B cell (primary cell): ENCODE measurements around the gene MEAK7. TPM values are rescaled to one million over a fixed set of nuclear protein-coding genes. Genes with fewer than 3 reads are reported as not detected.
A peak's percentile ranks its signal among the peaks of the same experiment; 100 is the strongest.

Experiments used
- ATAC-seq: fragments of 200-7000 bp; cut with Tn5 transposase; one replicate; pipeline ENCODE4 v1.10.0; 2021; ENCODE audit warnings: low read depth, mild to moderate bottlenecking, moderate number of reproducible peaks, moderate library complexity
- CTCF ChIA-PET: fragments of 350-600 bp; sonication (Branson Sonifier 250); formaldehyde crosslinking; loops from one replicate; lab custom pipeline; 2021; ENCODE audit warnings: antibody characterized with exemption, inconsistent platforms; lab: Charles Lee
- POLR2A ChIA-PET: fragments of 350-600 bp; sonication (Branson Sonifier 250); formaldehyde crosslinking; loops from one replicate; lab custom pipeline; 2021; ENCODE audit warnings: antibody characterized with exemption; lab: Charles Lee
- DNase-seq: peaks from one replicate; pipeline ENCODE4 v3.0.0; 2013
- H2AFZ ChIP-seq: 2 replicates; pipeline ENCODE4 v1.6.1; 2012; ENCODE audit warnings: mild to moderate bottlenecking, low read depth, low read length; ENCODE audit not compliant: insufficient read depth, poor library complexity, severe bottlenecking
- H3K27ac ChIP-seq, 2 donors: 1 replicate in 1 of 2; 2 replicates in 1 of 2; pipeline ENCODE4 v1.5.1; 2012 to 2013; ENCODE audit warnings: low read length in 2 of 2, mild to moderate bottlenecking in 2 of 2, moderate library complexity in 1 of 2
- H3K27me3 ChIP-seq, 4 experiments: fragments of 200-600 bp in 1 of 4; sonication (generic) in 1 of 4; replicated peaks in 1 of 4; 1 replicate in 2 of 4; 2 replicates in 2 of 4; pipeline versions ENCODE4 v1.6.1 to v1.7.0; 2013 to 2016; ENCODE audit warnings: low read length in 3 of 4, mild to moderate bottlenecking in 2 of 4, mixed read lengths in 1 of 4, moderate library complexity in 1 of 4; ENCODE audit not compliant: insufficient read depth in 4 of 4, control insufficient read depth in 3 of 4; ENCODE audit errors: control extremely low read depth in 1 of 4
- H3K36me3 ChIP-seq, 2 experiments: replicated peaks in 1 of 2; 1 replicate in 1 of 2; 2 replicates in 1 of 2; pipeline versions ENCODE4 v1.6.1 to v1.7.1; 2013; ENCODE audit warnings: low read length in 1 of 2; ENCODE audit not compliant: insufficient read depth in 2 of 2, control insufficient read depth in 1 of 2; ENCODE audit errors: control extremely low read depth in 1 of 2, extremely low read depth in 1 of 2
- H3K4me1 ChIP-seq, 2 donors: fragments of 200-600 bp in 1 of 2; sonication (generic) in 1 of 2; 1 replicate in 1 of 2; 2 replicates in 1 of 2; pipeline versions ENCODE4 v1.5.1 to v1.6.1; 2013 to 2017; ENCODE audit warnings: low read length in 2 of 2; ENCODE audit not compliant: control insufficient read depth in 2 of 2, insufficient read depth in 2 of 2
- H3K4me2 ChIP-seq: replicated peaks from 2 replicates; pipeline ENCODE3; 2012; ENCODE audit warnings: mild to moderate bottlenecking, low read depth, low read length; ENCODE audit not compliant: poor library complexity, severe bottlenecking
- H3K4me3 ChIP-seq, 5 experiments: fragments of 200-600 bp in 1 of 5; sonication (generic) in 1 of 5; 1 replicate in 3 of 5; 2 replicates in 2 of 5; pipeline versions ENCODE4 v1.5.1 to v1.7.0; 2011 to 2016; ENCODE audit warnings: low read length in 4 of 5, mild to moderate bottlenecking in 4 of 5, low read depth in 2 of 5, control low read depth in 1 of 5, moderate library complexity in 1 of 5; ENCODE audit not compliant: insufficient read depth in 1 of 5; ENCODE audit errors: control extremely low read depth in 1 of 5, extremely low read depth in 1 of 5
- H3K79me2 ChIP-seq: fragments of 200-600 bp; sonication (generic); one replicate; pipeline ENCODE4 v1.6.0; 2016; ENCODE audit warnings: low read length; ENCODE audit not compliant: control insufficient read depth, insufficient read depth
- H3K9ac ChIP-seq: fragments of 200-600 bp; sonication (generic); 2 replicates; pipeline ENCODE4 v1.6.1; 2017; ENCODE audit warnings: mild to moderate bottlenecking, low read length, moderate library complexity
- H3K9me3 ChIP-seq, 3 donors: one replicate each; pipeline versions ENCODE4 v1.6.1 to v1.7.1; 2013; ENCODE audit warnings: low read length in 2 of 3; ENCODE audit not compliant: control insufficient read depth in 2 of 3, insufficient read depth in 1 of 3; ENCODE audit errors: control extremely low read depth in 1 of 3
- H4K20me1 ChIP-seq: 2 replicates; pipeline ENCODE4 v1.6.0; 2012; ENCODE audit warnings: mild to moderate bottlenecking, low read length; ENCODE audit not compliant: insufficient read depth, control insufficient read depth, poor library complexity, severe bottlenecking
- H3K27ac Mint-ChIP-seq: one replicate; pipeline ENCODE4 v1.8.0; 2021; ENCODE audit warnings: mixed read lengths
- H3K27me3 Mint-ChIP-seq: one replicate; pipeline ENCODE4 v1.8.0; 2021; ENCODE audit warnings: mixed read lengths
- H3K4me1 Mint-ChIP-seq: one replicate; pipeline ENCODE4 v1.8.0; 2021; ENCODE audit warnings: mixed read lengths
- H3K4me3 Mint-ChIP-seq: one replicate; pipeline ENCODE4 v1.8.0; 2021; ENCODE audit warnings: mixed read lengths
- H3K9me3 Mint-ChIP-seq: one replicate; pipeline ENCODE4 v1.8.0; 2022; ENCODE audit warnings: mixed read lengths; ENCODE audit not compliant: insufficient read depth
- CTCF ChIP-seq: fragments of 200-600 bp; IDR thresholded peaks from one replicate; pipeline ENCODE4 v1.8.0; 2022; ENCODE audit warnings: antibody characterized with exemption, mild to moderate bottlenecking
- EZH2 ChIP-seq: IDR thresholded peaks from 2 replicates; pipeline ENCODE4 v1.6.1; 2012; ENCODE audit warnings: borderline replicate concordance, low read depth, mild to moderate bottlenecking, moderate library complexity, low read length; ENCODE audit not compliant: insufficient read depth, poor library complexity, severe bottlenecking
- WGBS: methylation state at CpG from one replicate; pipeline ENCODE4 v1.1.5; 2013; ENCODE audit warnings: missing lambda C conversion rate; ENCODE audit not compliant: insufficient coverage; 5-methylcytosine and 5-hydroxymethylcytosine counted together
- intact Hi-C: fragments of 100-400 bp; cut with micrococcal nuclease; formaldehyde crosslinking; loops from one replicate; pipeline ENCODE4 v1.10.0; 2022
- polyA plus RNA-seq: library from polyadenylated mRNA; depleted of rRNA; stranded (reverse); fragments of >200 nt; gene quantifications from 2 replicates; pipeline ENCODE4 v1.2.3, GENCODE V29; 2012
- total RNA-seq, 2 donors: library from RNA; stranded (reverse); fragments of 120-200 nt in 1 of 2; gene quantifications; 1 replicate in 1 of 2; 2 replicates in 1 of 2; pipeline versions ENCODE4 v1.2.3 to v1.2.4, GENCODE V29; 2013 to 2022

The MEAK7 gene
- total and polyA plus RNA-seq, 2 donors (not counting 1 experiment from before 2014, with no cell fraction given): 3.9 to 19.3 TPM

DNA sequence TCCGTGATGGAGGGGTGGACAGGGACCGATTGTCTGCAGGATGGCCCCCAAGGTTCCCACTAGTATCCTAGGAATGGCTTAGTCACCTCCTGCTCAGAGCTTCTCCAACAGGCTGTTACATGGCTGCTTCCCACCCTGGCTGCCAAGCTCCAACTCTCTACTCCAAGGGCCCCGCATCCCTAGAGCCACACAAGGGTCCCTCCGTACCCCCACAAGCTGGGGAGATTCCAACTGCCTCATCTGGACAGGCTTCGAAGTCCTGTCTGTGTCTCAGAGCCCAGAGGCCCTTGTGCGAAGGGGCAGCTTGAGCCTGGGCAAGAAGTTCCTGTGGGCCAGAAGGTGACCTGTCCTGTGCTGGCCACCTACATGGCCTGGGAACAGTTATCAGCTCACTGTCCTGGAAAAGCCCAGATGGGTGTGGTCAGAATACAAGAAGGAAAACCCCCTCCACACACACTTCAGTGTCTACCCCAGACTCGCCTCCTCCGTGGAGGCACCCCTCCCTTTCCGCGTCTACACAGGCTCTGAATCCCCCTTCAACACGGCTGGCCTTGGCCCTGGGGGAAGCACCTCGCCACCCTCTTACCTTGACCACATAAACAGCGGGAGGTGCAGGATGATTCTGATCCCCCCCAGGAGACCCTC is 586 bp downstream of the MEAK7 start:
- ChIA-PET POLR2A (no interaction called here), CTCF (interaction anchor here (1.0 to 12.9 kb wide), 5 partner anchors 106 to 317 kb away, joined by 3 to 518 read pairs (median 3); partner anchors contain the start of genes COTL1 and TAF1C)
- 66% methylated on average over 10 of the region's 13 CpGs for WGBS
- peaks cover 33 to 44% of the 10 kb centered on the region in 2 donors for H3K4me1 ChIP-seq
- H4K20me1 ChIP-seq: no peaks in the 10 kb centered on the region
- H3K27ac ChIP-seq: peak overlapping the region in 1 of 2 donors; percentile 65
- peak overlapping the region; percentile 77 for H3K9ac ChIP-seq
- H3K9me3 ChIP-seq: peaks cover 0 to 4% (median 0%) of the 10 kb centered on the region in 3 donors
- no peaks in the 10 kb centered on the region for H3K27me3 ChIP-seq
- H2AFZ ChIP-seq: peak overlapping the region; percentile 83
- Mint-ChIP-seq H3K27me3 (no peaks in the 10 kb centered on the region), H3K27ac (peak overlapping the region; percentile 71), H3K4me1 (peaks cover 47% of the 10 kb centered on the region), H3K4me3 (peak overlapping the region; percentile 95), H3K9me3 (no peaks in the 10 kb centered on the region)
- H3K4me2 ChIP-seq: peak overlapping the region; percentile 96
- TF ChIP-seq EZH2 (no peak), CTCF (no peak)
- intact Hi-C loops: loop anchor here (1.0 to 10.0 kb wide), 5 partner anchors 114 to 697 kb away; partner anchors contain the start of genes COTL1, HSBP1, TAF1C and ZDHHC7
- no peak for ATAC-seq
- H3K36me3 ChIP-seq: no peaks in the 10 kb centered on the region
- no peak for DNase-seq
- H3K4me3 ChIP-seq: peak overlapping the region in 4 of 5 experiments; percentile 77 to 88 (median 78)
- peaks cover 12% of the 10 kb centered on the region for H3K79me2 ChIP-seq

- Histone ChIP-seq H3K79me2 (peaks cover 12% of the 10 kb centered on the region), H3K4me3 (no peak overlapping the region), H3K4me2 (no peak overlapping the region), H3K27me3 (no peaks in the 10 kb centered on the region), H3K9me3 (peaks cover 0 to 4% (median 0%) of the 10 kb centered on the region in 3 donors), H3K27ac (no peak overlapping the region), H4K20me1 (no peaks in the 10 kb centered on the region), H3K36me3 (peaks cover 0 to 2% of the 10 kb centered on the region in 2 experiments), H3K4me1 (peaks cover 26 to 37% of the 10 kb centered on the region in 2 donors), H2AFZ (no peak overlapping the region), H3K9ac (no peak overlapping the region)
- POLR2A ChIA-PET: no interaction called here
- Mint-ChIP-seq H3K9me3 (no peaks in the 10 kb centered on the region), H3K4me3 (no peak overlapping the region), H3K27me3 (no peaks in the 10 kb centered on the region), H3K4me1 (peaks cover 41% of the 10 kb centered on the region), H3K27ac (no peak overlapping the region)
- CTCF ChIA-PET: interaction anchor here (0.7 kb wide), 1 partner anchor 133 kb away, joined by 3 read pairs; no protein-coding TSS in a partner anchor
- TF ChIP-seq CTCF: no peak
- no peak for TF ChIP-seq EZH2
- DNase-seq (no peak), ATAC-seq (no peak)
- 94% methylated on average over 5 of the region's 6 CpGs for WGBS
- intact Hi-C loops: loop anchor here (5.0 to 10.0 kb wide), 4 partner anchors 318 to 695 kb away; partner anchors contain the start of genes HSBP1, TAF1C and ZDHHC7
Observed at GRCh38 chr16:84502581-84502980, 1.9 kb downstream of the MEAK7 start.
